Activated CD8-positive, alpha-beta T cell treated with anti-CD3 and anti-CD28 coated beads, Interleukin-2, amount 10 ng/mL, durations not matched to agents 7 days and 5 days (primary cell): Measurements from ENCODE around the gene ADCYAP1R1. TPM values are rescaled to one million over a fixed set of nuclear protein-coding genes. Genes with fewer than 3 reads are reported as not detected.

Experiments used
- ATAC-seq: fragments of 150-1000 bp; cut with Tn5 transposase; one replicate; pipeline ENCODE4 v1.10.0; 2021; ENCODE audit warnings: moderate library complexity
- CTCF ChIA-PET: fragments of 350-600 bp; sonication (Branson Sonifier 250); formaldehyde crosslinking; loops from one replicate; lab custom pipeline; 2021; ENCODE audit warnings: antibody characterized with exemption; lab: Charles Lee
- POLR2A ChIA-PET: fragments of 350-600 bp; sonication (Branson Sonifier 250); formaldehyde crosslinking; loops from one replicate; lab custom pipeline; 2021; ENCODE audit warnings: antibody characterized with exemption; lab: Charles Lee
- DNase-seq: peaks from one replicate; pipeline ENCODE4 v3.0.0-alpha.2; 2020
- H3K27ac Mint-ChIP-seq: one replicate; pipeline ENCODE4 v1.8.0; 2021; ENCODE audit warnings: mild to moderate bottlenecking, mixed read lengths
- H3K27me3 Mint-ChIP-seq: one replicate; pipeline ENCODE4 v1.8.0; 2021; ENCODE audit warnings: low read depth, mixed read lengths
- H3K36me3 Mint-ChIP-seq: one replicate; pipeline ENCODE4 v1.8.0; 2021; ENCODE audit warnings: low read depth, mixed read lengths
- H3K4me1 Mint-ChIP-seq: one replicate; pipeline ENCODE4 v1.8.0; 2021; ENCODE audit warnings: low read depth, mixed read lengths
- H3K4me3 Mint-ChIP-seq: one replicate; pipeline ENCODE4 v1.8.0; 2021; ENCODE audit warnings: mild to moderate bottlenecking, mixed read lengths
- H3K9me3 Mint-ChIP-seq: one replicate; pipeline ENCODE4 v1.8.0; 2022; ENCODE audit warnings: mixed read lengths; ENCODE audit not compliant: insufficient read depth
- total RNA-seq, 2 experiments: library from RNA; stranded (reverse); gene quantifications; one replicate each; pipeline ENCODE4 v1.2.3, GENCODE V29; 2021

The ADCYAP1R1 gene
- total RNA-seq: not detected

DNA sequence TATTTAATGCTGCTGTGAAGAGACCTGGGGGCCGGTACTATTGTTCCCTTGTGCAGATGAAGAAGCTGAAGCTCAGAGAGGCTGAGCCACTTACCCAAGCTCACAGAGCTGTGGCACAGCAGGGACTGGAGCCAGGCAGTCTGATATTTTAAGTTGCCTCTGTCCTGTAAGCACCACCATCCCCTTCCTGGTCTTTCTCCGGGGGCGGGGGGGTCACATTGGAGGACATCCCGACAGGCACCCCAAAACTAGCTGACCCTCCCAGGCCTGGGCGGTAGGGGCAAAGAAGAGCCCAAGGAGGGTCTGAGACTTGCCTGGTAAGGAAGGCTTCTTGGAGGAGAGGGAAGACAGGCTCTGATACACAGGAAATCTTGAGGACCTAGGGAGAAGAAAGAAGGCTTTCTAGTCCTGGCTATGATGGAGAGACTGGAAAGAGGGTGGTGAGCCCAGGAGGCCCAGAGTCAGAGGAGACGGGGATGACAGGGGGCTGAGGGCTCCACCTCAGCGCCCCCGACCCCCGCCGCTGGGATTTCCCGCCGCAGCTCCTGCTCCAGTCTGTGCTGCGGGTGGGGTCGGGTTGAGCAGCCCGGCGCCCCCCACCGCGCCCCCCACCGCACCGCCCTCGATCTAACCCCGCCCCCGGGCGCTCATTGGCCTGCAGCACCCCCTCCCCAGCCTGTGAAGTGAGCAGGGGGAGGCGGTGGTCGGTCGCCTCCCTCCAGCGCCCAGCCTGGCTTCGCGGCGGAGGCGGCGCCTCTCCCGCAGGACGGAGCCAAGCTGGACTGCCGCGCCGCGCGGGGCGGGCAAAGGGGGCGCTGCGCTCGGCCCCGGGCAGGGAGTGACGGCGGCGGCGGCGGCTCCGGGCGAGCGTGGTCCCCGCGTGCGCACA, at the start of gene ADCYAP1R1:
Gene ADCYAP1R1 (plus strand): TSS at position 711 of the 889 bp plus-strand sequence. CDS start 10,957 bp downstream, outside the sequence.
- ChIA-PET CTCF (no interaction called here), POLR2A (no interaction called here)
- Mint-ChIP-seq H3K9me3 (no peaks in the 10 kb centered on the region), H3K4me3 (no peak within 1 kb of the TSS), H3K27me3 (peaks cover 47% of the 10 kb centered on the region), H3K27ac (no peak within 1 kb of the TSS), H3K4me1 (peaks cover 3% of the 10 kb centered on the region), H3K36me3 (no peaks in the 10 kb centered on the region)
- DNase-seq (no peak), ATAC-seq (no peak)

DNA sequence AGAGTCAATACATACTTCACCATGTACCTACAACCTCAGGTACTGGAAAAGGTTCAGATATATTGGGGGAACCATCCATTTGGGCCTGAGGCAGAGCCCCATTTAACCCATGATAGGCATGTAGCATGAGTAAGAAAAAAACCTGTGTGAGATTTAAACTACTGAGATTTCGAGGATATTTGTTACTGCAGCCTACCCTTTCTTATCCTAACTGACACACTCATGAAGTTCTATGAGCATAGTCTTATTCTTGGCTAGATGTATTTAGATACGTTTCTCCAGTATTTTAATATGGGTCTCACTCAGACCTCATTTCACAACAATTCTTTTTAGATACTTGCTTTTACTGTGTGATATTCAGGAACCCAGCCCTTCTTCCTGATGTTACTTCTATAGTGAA, 49.0 kb upstream of the ADCYAP1R1 start:
- H3K27ac Mint-ChIP-seq: no peak overlapping the region
- no peaks in the 10 kb centered on the region for H3K9me3 Mint-ChIP-seq
- H3K27me3 Mint-ChIP-seq: peaks cover 12% of the 10 kb centered on the region
- H3K36me3 Mint-ChIP-seq: no peaks in the 10 kb centered on the region
- ChIA-PET CTCF (interaction anchor here (2.5 kb wide), 1 partner anchor 119 kb away, joined by 6 read pairs; no protein-coding TSS in a partner anchor), POLR2A (no interaction called here)
- H3K4me3 Mint-ChIP-seq: no peak overlapping the region
- DNase-seq: no peak
- no peak for ATAC-seq
- no peaks in the 10 kb centered on the region for H3K4me1 Mint-ChIP-seq

DNA sequence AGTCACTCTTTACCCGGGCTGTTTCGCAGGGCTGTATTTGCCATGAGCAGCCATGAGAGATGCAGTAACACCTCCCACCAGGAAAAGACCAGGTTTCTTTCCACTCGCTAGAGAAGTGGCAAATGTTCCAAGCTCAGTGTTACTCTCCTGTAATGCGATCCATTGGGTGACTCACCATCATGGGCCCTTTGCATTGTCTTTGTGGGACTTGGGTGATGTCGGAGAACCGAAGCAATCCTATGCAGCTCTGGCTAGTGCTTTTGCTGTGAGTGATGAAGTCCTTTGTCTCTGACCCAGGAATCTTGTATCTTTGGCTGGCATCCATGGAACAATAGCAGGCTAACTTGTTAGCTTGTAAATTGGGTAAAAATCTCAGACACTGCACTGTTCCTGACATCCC, 48.4 kb upstream of the ADCYAP1R1 start:
- Mint-ChIP-seq H3K4me3 (no peak overlapping the region), H3K36me3 (no peaks in the 10 kb centered on the region), H3K27ac (no peak overlapping the region), H3K4me1 (no peaks in the 10 kb centered on the region), H3K9me3 (no peaks in the 10 kb centered on the region), H3K27me3 (peaks cover 14% of the 10 kb centered on the region)
- ChIA-PET CTCF (interaction anchor here (2.5 kb wide), 1 partner anchor 119 kb away, joined by 6 read pairs; no protein-coding TSS in a partner anchor), POLR2A (no interaction called here)
- DNase-seq: no peak
- ATAC-seq: no peak

DNA sequence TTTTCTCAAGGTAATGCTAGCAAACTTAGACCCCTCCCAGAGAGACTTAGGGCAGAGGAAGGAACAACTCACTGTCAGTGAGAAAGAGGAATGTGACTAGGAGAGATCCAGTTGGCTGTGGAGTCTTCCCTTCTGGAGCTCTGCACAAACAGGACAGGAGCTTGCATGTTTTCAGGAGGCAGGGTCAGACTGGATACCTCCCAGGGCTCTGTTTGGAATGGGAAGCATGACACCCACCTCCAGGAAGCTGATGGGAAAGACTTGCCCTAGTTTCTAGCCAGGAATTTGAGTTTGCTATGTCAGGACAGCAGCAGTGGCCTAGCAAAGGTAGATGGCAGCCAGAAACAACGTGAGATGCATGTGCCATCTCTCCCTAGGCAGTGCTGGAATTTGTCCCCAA, 47.7 kb upstream of the ADCYAP1R1 start:
- Mint-ChIP-seq H3K27me3 (peaks cover 20% of the 10 kb centered on the region), H3K9me3 (no peaks in the 10 kb centered on the region), H3K4me1 (no peaks in the 10 kb centered on the region), H3K36me3 (no peaks in the 10 kb centered on the region), H3K27ac (no peak overlapping the region), H3K4me3 (no peak overlapping the region)
- DNase-seq: no peak
- POLR2A ChIA-PET: no interaction called here
- no peak for ATAC-seq
- CTCF ChIA-PET: no interaction called here

DNA sequence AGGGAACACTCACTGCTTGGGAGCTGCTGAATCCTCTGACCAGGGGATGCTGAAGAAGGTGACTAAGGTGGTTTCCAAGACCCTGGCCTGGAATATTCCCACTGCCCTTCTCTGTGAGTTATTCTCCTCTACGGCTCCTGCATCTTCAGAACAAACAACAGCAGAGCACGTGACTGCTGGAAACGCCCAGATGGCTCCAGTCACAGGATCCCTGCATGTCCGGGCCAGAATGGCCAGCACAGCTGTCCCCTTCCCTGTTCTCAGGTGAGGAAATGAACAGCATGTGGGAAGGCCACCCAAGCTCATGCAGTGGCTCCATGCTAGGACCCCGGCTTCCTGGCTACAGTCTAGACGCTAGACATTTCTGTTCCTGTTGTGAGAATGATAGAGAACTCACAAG, 45.3 kb upstream of the ADCYAP1R1 start:
- Mint-ChIP-seq H3K36me3 (no peaks in the 10 kb centered on the region), H3K4me1 (peaks cover 5% of the 10 kb centered on the region)
- POLR2A ChIA-PET: no interaction called here

DNA sequence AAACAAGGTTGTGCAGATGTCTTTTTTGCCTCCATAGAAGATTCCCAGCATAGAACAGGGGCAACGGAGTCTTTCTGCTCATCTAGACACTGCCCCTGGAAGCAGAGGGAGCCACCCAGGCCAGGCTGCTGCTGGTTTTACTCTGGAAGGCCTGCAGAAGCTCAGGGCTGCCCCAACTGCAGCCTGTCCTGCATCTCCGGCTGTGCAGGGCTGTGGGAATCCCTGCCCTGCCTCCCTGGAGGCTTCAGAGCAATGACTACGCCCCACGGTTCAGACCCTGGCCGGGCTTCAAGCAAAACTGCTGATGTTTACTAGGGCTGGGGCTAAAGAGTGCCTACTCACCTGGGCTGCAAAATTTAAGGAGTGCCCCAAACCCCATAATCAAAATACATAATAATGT, 44.5 kb upstream of the ADCYAP1R1 start:
- peaks cover 5% of the 10 kb centered on the region for H3K4me1 Mint-ChIP-seq
- DNase-seq (no peak), ATAC-seq (no peak)
- peaks cover 36% of the 10 kb centered on the region for H3K27me3 Mint-ChIP-seq
- H3K9me3 Mint-ChIP-seq: no peaks in the 10 kb centered on the region
- no peaks in the 10 kb centered on the region for H3K36me3 Mint-ChIP-seq
- no peak overlapping the region for H3K4me3 Mint-ChIP-seq
- CTCF ChIA-PET: no interaction called here
- H3K27ac Mint-ChIP-seq: no peak overlapping the region
- POLR2A ChIA-PET: no interaction called here

More for the DNA sequence above, 45.3 kb upstream of the ADCYAP1R1 start:
- no peak for DNase-seq
- CTCF ChIA-PET: no interaction called here
- no peak overlapping the region for H3K4me3 Mint-ChIP-seq
- no peak overlapping the region for H3K27ac Mint-ChIP-seq
- ATAC-seq: no peak
- no peaks in the 10 kb centered on the region for H3K9me3 Mint-ChIP-seq
- H3K27me3 Mint-ChIP-seq: peaks cover 36% of the 10 kb centered on the region

DNA sequence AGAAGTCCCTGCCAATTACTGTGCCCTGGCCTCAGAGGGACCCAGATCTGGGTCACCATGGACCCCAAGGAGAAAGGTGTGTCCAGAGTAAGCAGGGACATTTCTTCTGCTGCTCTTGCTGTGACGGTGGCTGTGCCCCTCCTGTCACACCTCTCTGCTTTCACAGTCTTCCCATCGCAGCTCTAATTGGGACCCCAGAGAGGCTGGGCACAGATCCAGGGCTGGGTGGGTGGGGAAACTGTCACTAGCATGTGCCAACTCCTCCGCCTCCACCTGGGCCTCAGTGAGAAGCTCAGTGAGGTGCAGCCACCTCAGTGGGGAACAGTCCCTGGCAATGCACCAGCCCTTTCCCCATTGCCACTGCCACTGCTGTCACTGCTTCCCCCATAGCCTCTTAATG, 37.3 kb upstream of the ADCYAP1R1 start:
- DNase-seq (no peak), ATAC-seq (no peak)
- H3K27me3 Mint-ChIP-seq: peaks cover 25% of the 10 kb centered on the region
- H3K4me3 Mint-ChIP-seq: no peak overlapping the region
- H3K27ac Mint-ChIP-seq: no peak overlapping the region
- ChIA-PET POLR2A (no interaction called here), CTCF (no interaction called here)
- no peaks in the 10 kb centered on the region for H3K36me3 Mint-ChIP-seq
- H3K9me3 Mint-ChIP-seq: no peaks in the 10 kb centered on the region
- peaks cover 35% of the 10 kb centered on the region for H3K4me1 Mint-ChIP-seq

DNA sequence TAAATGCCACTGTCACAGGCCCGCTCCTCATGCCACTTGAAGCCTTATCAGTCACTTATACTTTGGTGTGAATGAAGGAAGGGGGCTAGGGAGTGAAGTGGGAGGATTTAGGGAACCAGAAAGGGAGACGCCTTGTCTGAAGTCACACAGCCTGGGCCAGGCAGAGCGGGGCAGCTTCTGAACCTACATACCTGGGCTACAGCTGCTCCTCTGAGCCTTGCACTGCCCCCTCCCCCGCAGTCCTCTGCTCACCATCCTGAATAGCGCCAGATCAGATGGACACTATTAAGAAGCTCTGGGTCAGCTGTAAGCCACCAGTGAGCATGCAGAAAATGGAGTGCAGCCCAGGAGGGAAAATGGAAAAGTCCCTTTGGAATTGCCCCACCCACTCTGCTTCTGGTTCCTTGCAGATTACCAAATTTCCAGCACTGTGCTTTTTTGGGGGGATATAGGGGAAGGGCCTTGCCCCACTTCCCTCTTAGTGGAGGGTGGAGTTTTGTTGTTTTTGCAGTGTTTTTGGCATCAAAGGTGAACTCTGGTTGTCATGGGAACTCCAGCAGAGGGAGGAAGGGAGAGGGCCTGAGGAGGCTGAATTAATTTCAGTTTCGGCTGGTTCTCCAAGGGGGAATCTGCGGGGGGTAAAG, 35.0 kb upstream of the ADCYAP1R1 start:
- no peak overlapping the region for H3K27ac Mint-ChIP-seq
- H3K36me3 Mint-ChIP-seq: no peaks in the 10 kb centered on the region
- CTCF ChIA-PET: no interaction called here
- POLR2A ChIA-PET: no interaction called here
- no peaks in the 10 kb centered on the region for H3K9me3 Mint-ChIP-seq
- no peak overlapping the region for H3K4me3 Mint-ChIP-seq
- no peak for DNase-seq
- H3K4me1 Mint-ChIP-seq: peaks cover 50% of the 10 kb centered on the region
- H3K27me3 Mint-ChIP-seq: peaks cover 12% of the 10 kb centered on the region
- peak; percentile 31 for ATAC-seq

DNA sequence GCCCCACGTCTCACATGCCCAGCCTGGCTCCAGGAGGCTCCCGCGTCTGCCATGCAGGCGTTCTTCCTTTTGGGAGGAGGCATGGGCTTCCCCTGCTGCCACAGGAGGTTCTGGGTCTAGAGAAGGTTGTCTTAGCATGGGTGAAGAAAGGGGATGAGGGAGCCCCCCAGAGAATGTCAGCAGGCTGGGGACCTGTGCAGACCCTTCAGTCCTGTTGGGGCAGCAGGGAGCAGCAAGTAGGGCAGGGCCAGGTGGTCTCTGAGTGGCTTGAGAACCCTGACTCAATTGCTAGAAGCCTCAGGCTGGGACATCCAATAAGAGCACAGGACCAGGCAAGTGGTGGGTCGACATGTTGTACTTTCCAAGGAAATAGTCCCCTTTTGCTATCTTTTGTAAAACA, 34.4 kb upstream of the ADCYAP1R1 start:
- ChIA-PET CTCF (interaction anchor here (0.6 kb wide), 1 partner anchor 938 kb away, joined by 3 read pairs; no protein-coding TSS in a partner anchor), POLR2A (no interaction called here)
- no peak for DNase-seq
- Mint-ChIP-seq H3K4me1 (peaks cover 54% of the 10 kb centered on the region), H3K9me3 (no peaks in the 10 kb centered on the region), H3K4me3 (no peak overlapping the region), H3K36me3 (peaks cover 2% of the 10 kb centered on the region), H3K27me3 (peaks cover 12% of the 10 kb centered on the region), H3K27ac (no peak overlapping the region)
- no peak for ATAC-seq

DNA sequence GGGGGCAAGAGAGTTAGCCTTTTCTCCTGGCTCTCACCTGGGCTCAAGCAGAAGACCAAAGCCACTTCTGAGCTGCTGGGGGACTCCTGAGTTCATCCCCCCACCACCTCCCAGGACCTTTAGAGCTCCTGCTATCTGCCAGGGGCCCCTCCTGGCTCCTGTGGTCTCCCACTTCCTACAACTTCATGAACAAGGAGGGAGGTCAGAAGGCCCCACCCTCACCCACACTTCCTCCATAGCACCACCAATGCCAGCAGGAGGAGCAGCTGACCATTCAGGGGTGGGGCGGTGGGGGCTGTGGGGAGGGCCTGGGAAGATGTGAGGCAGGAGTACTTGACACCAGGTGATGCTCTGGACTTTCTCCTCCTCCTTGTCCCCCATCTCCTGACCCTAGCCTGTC, 32.6 kb upstream of the ADCYAP1R1 start:
- Mint-ChIP-seq H3K9me3 (peaks cover 6% of the 10 kb centered on the region), H3K36me3 (peaks cover 15% of the 10 kb centered on the region), H3K27ac (peak overlapping the region; percentile 75), H3K27me3 (peaks cover 3% of the 10 kb centered on the region), H3K4me1 (peaks cover 71% of the 10 kb centered on the region), H3K4me3 (peak overlapping the region; percentile 17)
- DNase-seq: peak; percentile 42
- ChIA-PET POLR2A (no interaction called here), CTCF (interaction anchor here (1.0 to 1.3 kb wide), 2 partner anchors 36 to 103 kb away, joined by 3 read pairs; no protein-coding TSS in a partner anchor)
- peak; percentile 18 for ATAC-seq

DNA sequence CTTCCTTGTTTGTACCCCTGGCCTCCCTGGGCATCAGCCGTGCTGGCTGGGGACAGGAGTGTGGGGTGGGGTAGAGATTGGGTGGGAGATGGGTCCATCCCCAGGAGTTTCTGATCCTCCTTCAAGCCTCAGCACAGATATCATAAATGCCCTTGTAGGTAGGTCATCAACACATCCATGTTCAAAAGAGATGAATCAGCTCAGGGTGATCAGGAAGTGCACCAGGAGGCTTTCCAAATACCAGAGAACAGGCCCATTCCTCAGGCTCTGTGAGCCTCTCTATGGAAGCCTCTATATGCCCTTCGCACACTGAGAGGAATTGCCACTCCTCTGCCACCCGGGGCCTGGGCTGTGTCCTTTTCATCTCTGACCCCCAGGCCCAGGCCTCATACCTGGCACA, 31.9 kb upstream of the ADCYAP1R1 start:
- peak overlapping the region; percentile 67 for H3K27ac Mint-ChIP-seq
- H3K27me3 Mint-ChIP-seq: peaks cover 3% of the 10 kb centered on the region
- H3K36me3 Mint-ChIP-seq: peaks cover 21% of the 10 kb centered on the region
- ATAC-seq: no peak
- ChIA-PET POLR2A (no interaction called here), CTCF (interaction anchor here (1.3 kb wide), 1 partner anchor 102 kb away, joined by 3 read pairs; no protein-coding TSS in a partner anchor)
- no peak for DNase-seq
- H3K4me1 Mint-ChIP-seq: peaks cover 76% of the 10 kb centered on the region
- peaks cover 7% of the 10 kb centered on the region for H3K9me3 Mint-ChIP-seq
- no peak overlapping the region for H3K4me3 Mint-ChIP-seq

DNA sequence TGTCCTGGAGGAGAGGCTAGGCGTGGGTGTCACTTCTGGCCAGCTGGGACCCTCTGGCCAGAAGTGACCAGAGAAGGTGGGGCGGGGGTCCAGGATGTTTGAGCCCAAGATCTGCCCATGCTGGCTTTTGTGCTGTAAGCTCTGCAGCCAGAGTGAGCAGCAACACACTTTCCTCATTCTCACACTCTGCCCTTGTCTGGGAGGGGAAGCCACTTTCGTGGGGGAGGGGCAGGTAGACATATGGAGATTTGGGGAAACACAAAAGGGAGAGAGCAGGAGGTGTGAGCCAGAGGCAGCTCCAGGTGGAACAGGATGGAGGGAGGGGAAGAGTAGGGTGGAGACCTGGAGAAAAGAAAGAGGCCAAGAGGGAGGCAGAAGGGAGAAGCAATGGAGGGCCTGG, 31.5 kb upstream of the ADCYAP1R1 start:
- peaks cover 3% of the 10 kb centered on the region for H3K27me3 Mint-ChIP-seq
- peak overlapping the region; percentile 22 for H3K27ac Mint-ChIP-seq
- DNase-seq: no peak
- H3K4me1 Mint-ChIP-seq: peaks cover 77% of the 10 kb centered on the region
- H3K36me3 Mint-ChIP-seq: peaks cover 24% of the 10 kb centered on the region
- peaks cover 7% of the 10 kb centered on the region for H3K9me3 Mint-ChIP-seq
- ChIA-PET CTCF (interaction anchor here (1.1 kb wide), 1 partner anchor 37 kb away, joined by 3 read pairs; no protein-coding TSS in a partner anchor), POLR2A (no interaction called here)
- no peak overlapping the region for H3K4me3 Mint-ChIP-seq
- no peak for ATAC-seq
